Nephron (organoid): ENCODE data around the gene DOLPP1.
A peak's percentile ranks its signal among the peaks of the same experiment; 100 is the strongest.

Experiments
- H3K27ac Mint-ChIP-seq, 3 experiments: 2 replicates each; pipeline ENCODE4 v1.8.0; 2020; ENCODE audit warnings: mixed read lengths in 3 of 3, mild to moderate bottlenecking in 2 of 3, moderate library complexity in 1 of 3
- H3K27me3 Mint-ChIP-seq: 2 replicates; pipeline ENCODE4 v1.8.0; 2021; ENCODE audit warnings: low read depth, mild to moderate bottlenecking, moderate library complexity, mixed read lengths
- H3K36me3 Mint-ChIP-seq: 2 replicates; pipeline ENCODE4 v1.8.0; 2020; ENCODE audit warnings: low read depth, mixed read lengths
- H3K4me1 Mint-ChIP-seq: 2 replicates; pipeline ENCODE4 v1.8.0; 2020; ENCODE audit warnings: mixed read lengths
- H3K4me3 Mint-ChIP-seq, 3 experiments: 2 replicates each; pipeline ENCODE4 v1.8.0; 2020; ENCODE audit warnings: mild to moderate bottlenecking in 3 of 3, mixed read lengths in 3 of 3, moderate library complexity in 2 of 3
- H3K9me3 Mint-ChIP-seq: 2 replicates; pipeline ENCODE4 v1.8.0; 2020; ENCODE audit warnings: mixed read lengths
- TF ChIP-seq, protein P1 (sequence below), 3 experiments: fragments of 200-600 bp; sonication (generic); IDR thresholded peaks; one replicate each; pipeline ENCODE4 v1.5.0; 2021; ENCODE audit warnings: antibody characterized with exemption in 3 of 3; ENCODE audit not compliant: unreplicated experiment in 3 of 3

DOLPP1 gene

DNA sequence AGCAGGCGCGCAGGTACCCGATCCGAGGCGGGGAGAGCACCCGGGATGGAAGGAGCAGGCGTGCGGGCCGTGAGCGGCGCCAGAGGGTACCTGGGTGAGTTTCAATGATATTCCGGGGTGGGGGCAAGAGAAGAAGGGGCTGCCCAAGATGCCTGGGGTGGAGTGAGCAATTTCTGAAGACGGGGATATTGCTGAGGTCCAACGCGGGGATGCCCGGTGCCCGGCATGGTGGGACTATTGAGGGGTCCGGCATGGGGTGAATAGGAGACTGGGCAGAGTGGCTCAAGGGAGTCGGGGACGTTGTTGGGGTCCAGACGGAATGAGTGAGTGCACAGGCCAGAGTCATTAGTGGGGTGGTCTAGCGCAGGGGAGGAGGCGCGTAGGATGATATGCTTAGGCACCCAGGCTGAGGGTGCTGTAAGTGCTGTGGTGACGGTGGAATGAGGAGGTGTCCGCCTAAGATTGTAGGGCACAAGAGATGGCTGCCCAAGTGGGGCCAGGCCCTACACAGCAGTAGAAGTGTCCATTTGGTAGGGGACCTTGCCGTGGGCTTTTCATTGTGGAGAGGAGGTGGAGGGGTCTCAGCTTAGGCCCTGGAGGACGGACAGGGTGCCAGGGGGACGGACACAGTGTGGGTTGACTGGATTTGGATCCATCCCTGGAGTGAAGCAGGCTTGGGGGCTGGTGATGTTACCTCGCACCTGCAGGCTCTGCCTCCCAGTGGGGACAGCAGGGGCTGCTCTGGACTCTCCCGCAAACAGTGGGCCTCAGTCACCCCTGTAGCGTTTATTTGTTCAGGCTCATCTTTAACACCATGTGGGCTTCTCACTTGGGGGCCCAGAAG lies 43.8 kb upstream of the DOLPP1 start:
- H3K4me3 Mint-ChIP-seq = peak overlapping the region; percentile 90 to 94 (median 91)
- peaks cover 23% of the 10 kb centered on the region for H3K4me1 Mint-ChIP-seq
- TF ChIP-seq, protein P1, sequence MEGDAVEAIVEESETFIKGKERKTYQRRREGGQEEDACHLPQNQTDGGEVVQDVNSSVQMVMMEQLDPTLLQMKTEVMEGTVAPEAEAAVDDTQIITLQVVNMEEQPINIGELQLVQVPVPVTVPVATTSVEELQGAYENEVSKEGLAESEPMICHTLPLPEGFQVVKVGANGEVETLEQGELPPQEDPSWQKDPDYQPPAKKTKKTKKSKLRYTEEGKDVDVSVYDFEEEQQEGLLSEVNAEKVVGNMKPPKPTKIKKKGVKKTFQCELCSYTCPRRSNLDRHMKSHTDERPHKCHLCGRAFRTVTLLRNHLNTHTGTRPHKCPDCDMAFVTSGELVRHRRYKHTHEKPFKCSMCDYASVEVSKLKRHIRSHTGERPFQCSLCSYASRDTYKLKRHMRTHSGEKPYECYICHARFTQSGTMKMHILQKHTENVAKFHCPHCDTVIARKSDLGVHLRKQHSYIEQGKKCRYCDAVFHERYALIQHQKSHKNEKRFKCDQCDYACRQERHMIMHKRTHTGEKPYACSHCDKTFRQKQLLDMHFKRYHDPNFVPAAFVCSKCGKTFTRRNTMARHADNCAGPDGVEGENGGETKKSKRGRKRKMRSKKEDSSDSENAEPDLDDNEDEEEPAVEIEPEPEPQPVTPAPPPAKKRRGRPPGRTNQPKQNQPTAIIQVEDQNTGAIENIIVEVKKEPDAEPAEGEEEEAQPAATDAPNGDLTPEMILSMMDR (IDR thresholded peaks at IDR 0.05; ENCODE audit: unreplicated experiment in 3 of 3) = no peak
- peak overlapping the region in 1 of 3 experiments; percentile 92 for H3K27ac Mint-ChIP-seq
- H3K27me3 Mint-ChIP-seq = no peaks in the 10 kb centered on the region
- H3K9me3 Mint-ChIP-seq = no peaks in the 10 kb centered on the region
- H3K36me3 Mint-ChIP-seq = no peaks in the 10 kb centered on the region

DNA sequence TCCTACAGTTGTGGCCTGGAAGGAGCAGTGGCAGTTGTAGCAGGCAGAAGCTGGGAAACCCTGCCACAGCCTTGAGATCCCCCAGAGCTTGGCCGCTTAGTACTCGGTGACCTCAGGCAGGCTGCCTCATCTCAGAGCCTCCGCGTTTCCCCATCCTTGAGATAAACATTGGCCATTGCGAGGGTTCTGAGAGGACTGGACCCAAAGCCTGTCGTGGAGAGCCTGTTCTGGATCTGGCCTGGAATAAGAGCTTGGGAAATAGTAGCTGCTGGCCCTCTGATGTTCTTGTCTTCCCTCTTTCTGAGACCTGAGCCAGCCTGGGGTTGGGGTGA lies 43.2 kb upstream of the DOLPP1 start:
- Mint-ChIP-seq H3K27ac (no peak overlapping the region), H3K36me3 (peaks cover 5% of the 10 kb centered on the region), H3K4me1 (peaks cover 23% of the 10 kb centered on the region), H3K27me3 (no peaks in the 10 kb centered on the region), H3K4me3 (peak overlapping the region; percentile 90 to 94 (median 91)), H3K9me3 (no peaks in the 10 kb centered on the region)
- TF ChIP-seq, protein P1 (IDR thresholded peaks at IDR 0.05; ENCODE audit: unreplicated experiment in 3 of 3) = no peak

DNA sequence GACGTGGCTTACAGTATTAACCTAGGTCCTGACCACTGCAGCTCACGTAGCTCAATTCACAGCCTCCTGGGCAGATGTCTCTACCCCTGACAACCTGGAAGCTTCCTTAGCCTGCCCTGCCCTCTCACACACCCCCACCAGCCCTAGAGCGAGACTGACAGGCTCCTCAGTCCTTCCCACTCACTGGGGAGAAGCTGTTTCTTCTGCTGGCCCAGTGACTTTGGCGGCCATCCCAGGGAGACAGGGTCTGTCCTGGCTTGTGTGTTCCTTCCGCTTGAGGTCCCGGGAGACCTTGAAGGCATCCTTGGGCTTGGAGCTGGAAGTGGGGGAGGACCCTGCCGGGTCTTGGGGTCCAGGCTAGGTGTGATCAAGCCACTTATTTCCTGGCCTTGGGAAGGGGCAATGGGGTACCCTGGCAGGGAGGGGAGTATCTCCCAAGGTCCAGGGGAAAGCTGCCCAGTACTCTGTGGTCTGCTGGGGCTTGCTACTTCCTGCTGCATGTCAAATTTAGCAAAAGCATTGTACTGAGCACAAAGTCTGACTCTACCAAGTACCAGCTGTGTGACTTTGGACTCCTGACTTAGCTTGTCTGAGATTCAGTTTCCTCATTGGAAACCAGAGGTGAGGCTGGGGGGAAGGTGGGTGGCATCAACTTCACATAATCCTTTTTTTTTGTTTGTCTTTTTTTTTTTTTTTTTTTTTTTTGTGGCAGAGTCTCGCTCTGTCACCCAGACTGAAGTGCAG lies 42.6 kb upstream of the DOLPP1 start:
- H3K4me3 Mint-ChIP-seq = peak overlapping the region; percentile 90 to 94 (median 91)

DNA sequence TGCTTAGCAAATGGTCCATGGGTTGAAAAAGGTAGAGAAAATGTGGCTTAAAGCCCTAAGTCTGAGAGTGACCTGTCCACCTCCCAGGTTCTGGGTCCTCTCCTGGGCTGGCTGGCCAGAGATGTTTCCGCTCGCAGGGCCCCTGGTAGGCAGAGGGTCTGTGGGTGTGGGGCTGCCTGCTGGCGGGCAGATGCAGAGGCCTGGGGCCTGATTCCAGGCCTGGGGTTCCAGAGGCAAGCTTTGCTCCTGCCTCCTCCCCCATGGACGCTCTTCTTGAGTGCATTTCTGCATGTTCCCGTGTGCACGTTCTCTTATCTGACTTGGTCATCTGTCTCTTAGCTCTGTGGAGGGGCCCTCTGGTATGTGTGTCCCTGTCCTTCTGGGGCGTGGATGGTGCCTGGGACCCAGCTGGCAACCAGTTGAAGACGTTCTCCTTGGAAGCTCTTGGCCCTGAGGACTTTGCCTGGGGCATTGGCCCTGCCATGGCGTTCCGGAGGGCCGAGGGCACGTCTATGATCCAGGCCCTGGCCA lies 40.7 kb upstream of the DOLPP1 start:
- Mint-ChIP-seq H3K27me3 (no peaks in the 10 kb centered on the region), H3K4me3 (peak overlapping the region; percentile 13 to 65 (median 49)), H3K9me3 (no peaks in the 10 kb centered on the region), H3K4me1 (peaks cover 23% of the 10 kb centered on the region), H3K36me3 (peaks cover 10% of the 10 kb centered on the region), H3K27ac (no peak overlapping the region)
- TF ChIP-seq, protein P1 (IDR thresholded peaks at IDR 0.05; ENCODE audit: unreplicated experiment in 3 of 3) = no peak

More for the DNA sequence above, 42.6 kb upstream of the DOLPP1 start:
- peaks cover 23% of the 10 kb centered on the region for H3K4me1 Mint-ChIP-seq
- no peaks in the 10 kb centered on the region for H3K27me3 Mint-ChIP-seq
- TF ChIP-seq, protein P1 (IDR thresholded peaks at IDR 0.05; ENCODE audit: unreplicated experiment in 3 of 3) = no peak
- H3K36me3 Mint-ChIP-seq = peaks cover 5% of the 10 kb centered on the region
- H3K9me3 Mint-ChIP-seq = no peaks in the 10 kb centered on the region
- no peak overlapping the region for H3K27ac Mint-ChIP-seq

DNA sequence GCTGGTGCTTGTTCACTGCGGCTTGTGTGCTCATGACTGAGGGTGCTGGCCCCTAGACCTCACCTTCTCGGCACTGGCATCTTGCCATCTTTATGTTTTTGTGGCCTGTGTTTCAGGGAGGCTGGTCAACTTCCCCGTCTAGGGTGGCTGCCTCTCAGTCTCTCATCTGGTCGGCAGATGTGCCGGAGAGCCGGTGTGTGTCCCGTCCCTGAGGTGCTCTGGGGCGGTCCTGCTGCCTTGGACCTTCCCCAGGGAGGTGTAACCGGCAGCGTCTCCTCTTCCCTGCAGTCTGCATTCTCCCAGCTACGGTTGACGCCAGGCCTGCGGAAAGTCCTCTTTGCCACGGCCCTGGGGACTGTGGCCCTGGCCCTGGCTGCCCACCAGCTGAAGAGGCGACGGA lies 38.9 kb upstream of the DOLPP1 start:
- H3K27me3 Mint-ChIP-seq = no peaks in the 10 kb centered on the region
- H3K4me1 Mint-ChIP-seq = peaks cover 12% of the 10 kb centered on the region
- TF ChIP-seq, protein P1 (IDR thresholded peaks at IDR 0.05; ENCODE audit: unreplicated experiment in 3 of 3) = no peak
- H3K36me3 Mint-ChIP-seq = peaks cover 14% of the 10 kb centered on the region
- no peak overlapping the region for H3K4me3 Mint-ChIP-seq
- no peaks in the 10 kb centered on the region for H3K9me3 Mint-ChIP-seq
- no peak overlapping the region for H3K27ac Mint-ChIP-seq
